Measurements from ENCODE around the gene C12orf57. TPM values are rescaled to one million over a fixed set of nuclear protein-coding genes. Genes with fewer than 3 reads are reported as not detected.
A peak's percentile ranks its signal among the peaks of the same experiment; 100 is the strongest.

The C12orf57 gene
- total and polyA plus RNA-seq, 10 of the 15 experiments (the other 5 are each of a cell fraction or from before 2014, with no cell fraction given), result 64.5 to 377 (median 211) TPM

- TF ChIP-seq, protein P1, sequence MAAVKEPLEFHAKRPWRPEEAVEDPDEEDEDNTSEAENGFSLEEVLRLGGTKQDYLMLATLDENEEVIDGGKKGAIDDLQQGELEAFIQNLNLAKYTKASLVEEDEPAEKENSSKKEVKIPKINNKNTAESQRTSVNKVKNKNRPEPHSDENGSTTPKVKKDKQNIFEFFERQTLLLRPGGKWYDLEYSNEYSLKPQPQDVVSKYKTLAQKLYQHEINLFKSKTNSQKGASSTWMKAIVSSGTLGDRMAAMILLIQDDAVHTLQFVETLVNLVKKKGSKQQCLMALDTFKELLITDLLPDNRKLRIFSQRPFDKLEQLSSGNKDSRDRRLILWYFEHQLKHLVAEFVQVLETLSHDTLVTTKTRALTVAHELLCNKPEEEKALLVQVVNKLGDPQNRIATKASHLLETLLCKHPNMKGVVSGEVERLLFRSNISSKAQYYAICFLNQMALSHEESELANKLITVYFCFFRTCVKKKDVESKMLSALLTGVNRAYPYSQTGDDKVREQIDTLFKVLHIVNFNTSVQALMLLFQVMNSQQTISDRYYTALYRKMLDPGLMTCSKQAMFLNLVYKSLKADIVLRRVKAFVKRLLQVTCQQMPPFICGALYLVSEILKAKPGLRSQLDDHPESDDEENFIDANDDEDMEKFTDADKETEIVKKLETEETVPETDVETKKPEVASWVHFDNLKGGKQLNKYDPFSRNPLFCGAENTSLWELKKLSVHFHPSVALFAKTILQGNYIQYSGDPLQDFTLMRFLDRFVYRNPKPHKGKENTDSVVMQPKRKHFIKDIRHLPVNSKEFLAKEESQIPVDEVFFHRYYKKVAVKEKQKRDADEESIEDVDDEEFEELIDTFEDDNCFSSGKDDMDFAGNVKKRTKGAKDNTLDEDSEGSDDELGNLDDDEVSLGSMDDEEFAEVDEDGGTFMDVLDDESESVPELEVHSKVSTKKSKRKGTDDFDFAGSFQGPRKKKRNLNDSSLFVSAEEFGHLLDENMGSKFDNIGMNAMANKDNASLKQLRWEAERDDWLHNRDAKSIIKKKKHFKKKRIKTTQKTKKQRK (IDR thresholded peaks at IDR 0.05; ENCODE audit: low read depth, low read length), result no peak
- TF ChIP-seq REST (IDR thresholded peaks at IDR 0.05; ENCODE audit: low read depth, low read length), result no peak
- TF ChIP-seq SMARCA5 (IDR thresholded peaks at IDR 0.05), result peak; percentile 39; the same call in 1 of the 2 replicates
These were observed 1.8 kb downstream of the C12orf57 start (continued) for GRCh38 chr12:6945613-6946012.

All from GM12878 (cell line).